Dermis microvascular lymphatic vessel endothelial cell (primary cell): ENCODE data around the gene CHCHD5. TPM values are rescaled to one million over a fixed set of nuclear protein-coding genes. Genes with fewer than 3 reads are reported as not detected.
"Not testable (repeated sequence)": the region's sequence is repeated elsewhere in the genome, so short reads cannot be mapped to it uniquely, and the experiment has no call there.

Experiments used
- DNase-seq, 2 donors: peaks; one replicate each; pipeline versions ENCODE4 v3.0.0 to v3.0.0-alpha.2; 2010; ENCODE audit warnings: low read depth in 2 of 2
- total RNA-seq: library from RNA; depleted of rRNA; stranded (reverse); fragments of >200 nt; gene quantifications from 2 replicates; pipeline ENCODE4 v1.2.1, GENCODE V29; 2014

The CHCHD5 gene, protein sequence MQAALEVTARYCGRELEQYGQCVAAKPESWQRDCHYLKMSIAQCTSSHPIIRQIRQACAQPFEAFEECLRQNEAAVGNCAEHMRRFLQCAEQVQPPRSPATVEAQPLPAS
- 5.2 and 7.2 TPM in 2 replicates for total RNA-seq

DNA sequence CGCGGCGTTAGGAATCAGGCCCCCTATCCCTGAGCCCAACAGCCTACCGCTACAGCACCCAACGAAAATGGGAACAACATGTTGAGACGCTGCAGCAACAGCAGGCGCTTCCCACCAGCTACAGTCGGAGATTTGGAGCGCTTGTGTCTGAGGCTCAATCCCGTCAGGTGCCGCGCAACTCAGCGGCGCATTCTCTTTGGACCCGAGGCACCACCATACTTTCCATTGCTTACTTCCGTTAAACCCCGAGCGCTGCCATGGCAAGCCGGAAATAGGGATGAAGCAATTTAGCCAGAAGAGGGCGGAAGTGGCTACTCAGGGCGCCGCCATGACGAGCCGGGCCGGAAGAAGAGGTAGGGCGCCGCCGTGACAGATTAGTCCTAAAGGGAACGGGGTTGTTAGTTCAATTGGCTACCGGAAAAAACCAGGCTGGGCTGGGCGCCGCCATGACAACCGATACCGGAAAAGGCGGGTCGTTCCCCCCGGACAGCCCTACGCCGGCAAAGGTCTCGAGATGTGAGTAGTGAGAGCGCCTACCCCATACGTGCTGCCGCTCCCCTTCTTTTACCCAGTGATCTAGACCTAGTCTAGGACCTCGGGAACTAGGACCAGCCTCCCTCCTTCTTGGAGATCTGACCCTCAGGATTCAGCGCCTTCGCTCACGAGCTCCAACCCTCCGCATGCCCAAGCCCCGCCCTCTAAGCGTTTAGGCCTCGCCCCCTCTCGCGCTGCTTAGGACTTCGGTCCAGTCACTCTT, at the start of gene CHCHD5:
CHCHD5 (plus strand) TSS at position 476 of the 757 bp plus-strand sequence; CDS start at position 515, 39 bp downstream.
- DNase-seq, result peak; percentile 94 to 96

DNA sequence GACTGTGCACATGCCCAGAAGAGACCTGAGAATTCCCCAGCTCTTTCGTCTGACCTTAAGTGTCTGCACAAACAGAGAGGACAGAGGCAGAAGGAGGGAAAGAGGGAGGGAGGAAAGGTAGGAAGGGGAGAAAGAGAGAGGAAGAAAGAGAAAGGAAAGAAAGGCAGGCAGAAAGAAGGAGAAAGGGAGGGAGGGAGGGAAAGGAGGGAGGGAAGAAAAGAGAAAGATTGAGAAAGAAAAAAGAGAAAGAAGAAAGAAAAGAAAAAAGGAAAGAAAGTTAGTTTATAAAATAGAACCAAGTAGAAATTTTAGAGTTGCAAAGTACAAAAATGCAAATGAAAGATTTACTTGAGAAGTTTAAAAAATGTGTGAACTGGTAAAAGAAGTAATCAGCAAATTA, 49.6 kb upstream of the CHCHD5 start:
- DNase-seq, result no peak

DNA sequence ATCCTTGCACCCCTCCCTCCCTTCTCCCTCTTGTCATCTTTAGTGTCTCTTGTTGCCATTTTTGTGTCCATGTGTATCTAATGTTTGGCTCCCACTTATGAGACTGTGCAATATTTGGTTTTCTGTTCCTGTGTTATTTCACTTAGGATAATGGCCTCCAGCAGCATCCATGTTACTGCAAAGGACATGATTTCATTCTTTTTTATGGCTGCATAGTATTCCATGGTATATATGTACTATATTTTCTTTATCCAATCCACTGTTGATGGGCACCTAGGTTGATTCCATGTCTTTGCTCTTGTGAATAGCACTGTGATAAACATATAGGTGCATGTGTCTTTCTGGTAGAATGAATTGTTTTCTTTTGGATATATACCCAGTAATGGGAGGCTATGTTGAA, 47.7 kb upstream of the CHCHD5 start:
- DNase-seq, result not testable (repeated sequence)

DNA sequence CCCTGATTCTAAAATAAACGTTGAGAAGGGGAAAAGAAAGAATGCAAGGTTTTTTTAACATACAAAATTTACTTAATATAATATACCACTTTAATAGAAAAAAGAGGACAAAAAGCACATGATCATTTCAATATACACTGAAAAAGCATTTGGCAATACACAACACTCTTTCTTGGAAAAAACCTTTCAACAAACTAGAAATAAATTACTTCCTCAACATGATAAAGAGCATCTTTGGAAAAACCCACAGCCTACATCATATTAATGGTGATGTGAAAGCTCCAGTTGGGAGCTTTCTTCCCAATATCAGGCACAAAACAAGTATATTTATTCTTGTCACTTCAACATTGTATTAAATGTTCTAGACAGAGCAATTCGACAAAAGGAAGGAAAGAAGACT, 45.1 kb upstream of the CHCHD5 start:
- no peak for DNase-seq

DNA sequence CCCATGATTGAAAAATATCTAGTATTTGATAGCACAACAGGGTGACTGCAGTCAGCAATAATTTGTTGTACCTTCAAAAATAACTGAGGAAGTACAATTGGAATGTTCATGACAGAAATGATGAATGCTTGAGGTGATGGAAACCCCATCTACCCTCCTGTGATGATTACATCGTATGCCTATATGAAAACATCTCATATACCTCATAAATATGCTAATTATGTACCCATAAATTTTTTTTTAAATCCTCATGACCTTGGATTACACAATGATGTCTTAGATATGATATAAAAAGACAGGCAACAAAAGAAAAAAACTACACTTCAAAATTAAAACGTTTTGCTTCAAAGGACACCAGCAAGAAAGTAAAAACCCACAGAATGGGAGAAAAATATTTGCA, 43.5 kb upstream of the CHCHD5 start:
- no peak for DNase-seq

DNA sequence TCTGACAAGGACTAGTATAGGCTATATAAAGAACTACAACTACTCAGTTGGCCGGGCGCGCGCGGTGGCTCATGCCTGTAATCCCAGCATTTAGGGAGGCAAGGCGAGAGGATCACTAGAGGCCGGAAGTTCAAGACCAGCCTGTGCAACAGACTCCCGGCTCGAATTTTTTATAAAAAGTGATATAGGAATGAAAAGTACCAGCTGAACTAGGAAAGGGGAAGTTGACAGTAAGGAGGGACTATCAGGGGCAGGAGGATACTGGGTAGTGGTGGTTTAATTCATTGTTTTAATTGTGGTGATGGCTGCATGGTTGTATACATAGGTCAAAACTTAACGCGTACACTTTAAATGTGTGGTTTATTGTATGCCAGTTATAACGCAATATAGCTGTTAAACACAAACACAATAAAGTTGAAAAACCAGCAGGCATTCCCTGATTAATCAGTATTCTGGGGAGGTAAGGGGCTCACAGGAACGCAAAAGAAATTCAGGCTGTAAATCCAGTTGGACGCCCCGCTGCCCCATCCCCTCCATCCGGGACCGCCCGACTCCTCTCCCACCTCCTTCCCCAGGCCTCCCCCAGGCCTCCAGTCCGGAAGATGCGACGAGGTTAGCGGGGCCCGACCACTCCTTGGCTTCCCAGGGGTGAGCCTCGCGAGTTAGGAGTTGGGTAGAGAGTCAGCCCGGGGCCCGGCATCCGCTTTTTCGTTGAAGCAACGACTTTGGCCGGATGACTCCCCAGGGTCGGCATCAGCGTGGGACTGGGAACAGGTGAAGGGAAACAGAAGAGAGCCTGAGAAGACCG, 42.9 kb upstream of the CHCHD5 start:
- peak in 1 of 2 donors; percentile 58 for DNase-seq

DNA sequence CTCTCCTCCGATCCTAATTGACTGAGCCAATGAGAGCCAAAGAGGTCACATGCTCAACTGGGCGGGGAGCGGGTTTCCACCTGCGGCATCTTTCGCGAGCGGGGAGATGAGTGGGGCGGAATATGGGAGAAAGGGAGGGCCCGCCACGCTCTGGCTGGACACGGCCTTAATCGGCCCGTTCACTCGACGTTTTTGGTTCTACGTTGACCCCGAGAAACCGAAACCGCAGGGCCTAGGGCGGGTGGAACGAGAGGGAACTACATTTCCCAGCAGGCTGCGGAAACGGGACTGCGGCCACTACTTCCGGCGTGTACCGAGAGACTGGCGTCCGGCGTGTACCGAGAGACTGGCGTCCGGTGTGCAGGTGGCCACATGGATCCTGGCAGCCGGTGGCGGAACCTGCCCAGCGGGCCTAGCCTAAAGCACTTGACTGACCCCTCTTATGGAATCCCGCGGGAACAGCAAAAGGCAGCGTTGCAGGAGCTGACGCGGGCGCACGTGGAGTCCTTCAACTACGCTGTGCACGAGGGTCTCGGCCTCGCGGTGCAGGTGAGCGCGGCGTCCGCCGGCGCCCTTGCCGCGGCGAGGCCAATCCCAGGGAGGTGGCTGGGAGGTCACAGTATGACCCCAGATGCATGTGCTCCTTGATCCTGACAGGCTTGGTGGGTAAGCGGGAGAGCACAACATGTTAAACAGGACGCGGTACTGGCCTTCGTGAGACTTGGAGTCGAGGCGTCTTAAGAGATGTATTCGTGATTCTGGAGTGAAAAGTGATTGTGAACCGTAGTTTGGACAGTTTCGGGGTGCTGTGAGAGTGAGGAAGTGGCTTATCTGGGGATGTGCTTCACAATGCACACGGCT, 42.1 kb upstream of the CHCHD5 start, which contains the start of gene POLR1B:
POLR1B (plus strand) TSS at position 343 of the 861 bp plus-strand sequence; CDS start at position 373, 30 bp downstream.
- peak; percentile 70 to 82 for DNase-seq

DNA sequence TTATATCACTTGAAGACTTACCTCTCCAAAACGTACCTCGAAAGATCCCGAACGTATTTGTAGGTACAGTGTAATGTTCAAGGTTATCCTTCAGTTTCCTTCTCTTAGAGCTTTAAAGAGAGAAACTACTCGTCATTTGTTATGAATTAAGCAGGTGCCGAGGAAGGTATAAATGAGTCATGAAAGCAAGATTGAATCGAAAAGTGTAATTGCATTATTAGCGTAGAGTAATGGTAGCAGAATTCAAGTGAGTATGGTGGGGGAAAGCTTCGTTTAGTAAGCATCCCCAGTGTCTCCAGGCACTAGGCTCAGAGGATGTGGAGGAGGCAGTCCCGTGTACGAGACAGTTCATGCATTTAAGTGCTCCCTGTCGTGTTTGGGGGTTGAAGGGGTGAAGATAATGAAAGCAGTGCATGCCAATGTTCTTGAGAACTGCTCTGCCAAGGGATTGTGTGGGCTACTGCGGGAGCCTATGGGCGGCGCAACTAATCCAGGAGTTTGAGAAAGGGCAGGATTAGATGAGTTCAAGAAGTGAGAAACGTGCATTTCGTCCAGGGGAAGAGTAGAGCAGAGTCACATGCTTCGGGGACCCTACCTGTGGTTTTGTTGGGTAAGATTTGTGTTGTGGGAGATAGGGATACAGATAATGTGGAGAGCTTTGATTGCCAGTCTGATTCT, 41.3 kb upstream of the CHCHD5 start:
- peak in 1 of 2 donors; percentile 15 for DNase-seq

DNA sequence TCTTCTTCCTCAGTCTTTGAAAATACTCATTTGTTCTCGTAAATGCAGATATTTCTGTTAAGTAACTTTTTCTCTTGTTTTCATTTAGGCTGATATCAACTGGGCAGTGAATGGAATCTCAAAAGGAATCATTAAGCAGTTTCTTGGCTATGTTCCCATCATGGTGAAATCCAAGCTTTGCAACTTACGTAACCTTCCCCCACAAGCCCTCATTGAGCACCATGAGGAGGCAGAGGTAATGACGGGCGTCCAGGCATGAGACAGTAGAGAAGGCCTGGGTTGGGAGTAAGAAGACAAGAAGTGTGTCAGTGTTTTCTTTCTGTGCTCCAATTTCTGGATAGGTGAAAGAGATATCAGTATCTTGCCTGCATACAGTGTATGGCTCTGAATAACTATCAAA, 37.1 kb upstream of the CHCHD5 start:
- DNase-seq, result no peak

DNA sequence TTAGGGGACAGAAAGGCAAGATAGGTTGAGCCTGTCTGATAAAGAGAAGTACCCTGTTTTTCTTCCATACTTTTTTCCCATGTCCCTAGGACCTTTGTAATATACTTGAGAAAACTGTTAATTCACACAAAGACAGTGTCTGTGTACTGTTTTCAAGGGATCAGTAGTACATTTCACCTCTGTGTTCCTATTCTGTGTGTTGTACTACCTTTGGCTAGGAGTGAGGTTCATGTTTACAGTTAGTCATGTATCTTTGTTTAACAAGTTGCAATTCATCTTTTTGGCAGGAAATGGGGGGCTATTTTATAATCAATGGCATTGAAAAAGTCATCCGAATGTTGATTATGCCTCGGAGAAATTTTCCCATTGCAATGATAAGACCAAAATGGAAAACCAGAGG, 35.4 kb upstream of the CHCHD5 start:
- DNase-seq, result no peak

DNA sequence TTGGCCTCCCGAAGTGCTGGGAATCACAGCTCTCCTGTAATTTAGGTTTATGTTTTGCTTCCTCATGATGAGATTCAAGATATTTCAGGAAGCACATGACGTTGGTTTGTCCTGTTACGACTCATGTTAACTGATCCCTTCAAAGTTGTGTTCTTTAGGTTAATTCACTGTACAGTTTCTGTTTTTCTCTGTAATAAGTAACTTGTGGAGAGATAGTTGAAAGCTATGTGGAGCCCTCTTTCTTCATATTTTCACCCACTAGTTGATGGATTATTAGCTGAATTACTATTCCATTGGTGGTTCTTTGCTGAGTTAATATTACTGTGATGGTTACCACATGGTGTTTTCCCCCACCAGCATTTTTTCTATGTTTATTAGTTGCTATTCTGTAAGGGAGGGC, 18.3 kb upstream of the CHCHD5 start:
- DNase-seq, result no peak

DNA sequence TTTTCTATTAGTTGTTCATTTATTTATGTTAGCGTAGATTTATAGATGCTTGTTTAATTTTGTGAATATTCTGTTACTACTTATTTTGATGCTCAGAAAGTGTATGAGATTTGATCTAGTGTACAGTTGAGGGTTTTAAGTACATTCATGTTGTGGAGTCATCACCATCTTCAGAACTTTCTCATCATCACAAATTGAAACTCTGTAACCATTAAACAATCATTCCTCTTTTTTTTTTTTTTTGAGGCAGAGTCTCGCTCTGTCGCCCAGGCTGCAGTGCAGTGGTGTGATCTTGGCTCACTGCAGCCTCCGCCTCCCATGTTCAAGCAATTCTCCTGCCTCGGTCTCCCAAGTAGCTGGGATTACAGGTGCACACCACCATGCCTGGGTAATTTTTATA, 17.9 kb upstream of the CHCHD5 start:
- DNase-seq, result not testable (repeated sequence)

DNA sequence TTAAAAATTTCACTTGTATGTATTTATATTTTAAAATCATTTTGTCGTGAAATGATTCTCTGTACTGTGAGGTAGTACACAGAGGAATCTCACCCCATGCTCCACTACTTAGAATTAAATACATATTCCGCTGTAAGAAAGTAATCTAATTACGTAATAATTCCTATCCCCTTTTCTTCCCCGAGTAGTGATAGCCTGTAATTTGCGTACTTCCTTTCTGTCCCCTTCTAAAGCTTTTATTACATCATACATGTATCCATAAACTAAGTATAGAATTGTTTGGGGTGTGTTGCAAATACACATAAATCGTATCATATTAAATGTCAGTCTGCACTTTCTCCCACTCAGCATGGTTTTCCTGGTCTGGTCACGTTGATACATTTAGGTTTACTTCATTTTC, 12.4 kb upstream of the CHCHD5 start:
- DNase-seq, result no peak

DNA sequence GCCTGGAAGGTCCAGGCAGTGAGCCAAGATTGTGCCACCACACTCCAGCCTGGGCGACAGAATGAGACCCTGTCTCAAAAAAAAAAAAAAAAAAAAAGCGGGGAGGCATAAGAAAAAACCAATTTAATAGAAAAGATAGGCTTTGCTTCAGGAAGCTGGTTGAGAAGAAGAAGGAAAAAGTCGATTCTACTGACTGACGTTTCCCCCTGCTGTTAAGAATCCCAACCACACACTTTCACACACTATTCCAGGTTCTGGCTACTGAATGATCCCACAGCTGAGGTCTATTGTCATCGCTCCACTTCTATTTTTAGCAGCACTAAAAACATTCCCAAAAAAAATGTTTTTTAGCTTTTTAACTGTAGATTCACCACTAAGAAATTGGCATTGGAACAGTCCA, 6.7 kb upstream of the CHCHD5 start:
- peak in 1 of 2 donors; percentile 7 for DNase-seq

DNA sequence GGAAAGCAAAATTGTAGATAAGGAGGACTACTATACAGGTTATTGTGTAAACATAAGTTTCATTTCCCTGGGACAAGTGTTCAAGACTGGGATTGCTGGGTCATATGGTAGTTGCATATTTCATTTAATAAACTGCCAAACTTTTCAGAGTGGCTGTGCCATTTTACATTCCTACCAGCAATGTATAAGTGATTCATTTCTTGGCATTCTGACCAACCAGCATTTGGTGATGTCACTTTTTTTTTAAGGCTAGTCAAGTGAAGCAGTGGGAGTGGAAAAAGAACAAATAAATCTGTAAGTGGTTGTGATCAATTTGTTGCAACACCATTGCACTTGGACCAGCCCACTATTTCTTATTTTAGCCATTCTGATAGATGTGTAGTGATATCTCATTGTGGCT, 5.2 kb upstream of the CHCHD5 start:
- peak in 1 of 2 donors; percentile 67 for DNase-seq

DNA sequence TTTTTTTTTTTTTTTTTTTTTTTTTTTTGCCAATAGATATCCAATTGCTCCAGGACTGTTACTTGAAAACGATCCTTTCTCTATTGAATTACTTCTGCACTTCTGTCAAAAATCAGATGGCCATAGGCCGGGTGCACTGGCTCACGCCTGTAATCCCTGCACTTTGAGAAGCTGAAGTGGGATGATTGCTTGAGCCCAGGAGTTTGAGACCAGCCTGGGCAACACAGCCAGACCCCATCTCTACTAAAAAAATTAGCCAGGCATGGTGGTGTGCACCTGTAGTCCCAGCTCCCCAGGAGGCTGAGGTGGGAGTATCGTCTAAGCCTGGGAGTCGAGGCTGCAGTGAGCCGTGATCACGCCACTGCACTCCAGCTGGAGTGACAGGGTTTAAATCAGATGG, 4.3 kb upstream of the CHCHD5 start:
- no peak for DNase-seq

DNA sequence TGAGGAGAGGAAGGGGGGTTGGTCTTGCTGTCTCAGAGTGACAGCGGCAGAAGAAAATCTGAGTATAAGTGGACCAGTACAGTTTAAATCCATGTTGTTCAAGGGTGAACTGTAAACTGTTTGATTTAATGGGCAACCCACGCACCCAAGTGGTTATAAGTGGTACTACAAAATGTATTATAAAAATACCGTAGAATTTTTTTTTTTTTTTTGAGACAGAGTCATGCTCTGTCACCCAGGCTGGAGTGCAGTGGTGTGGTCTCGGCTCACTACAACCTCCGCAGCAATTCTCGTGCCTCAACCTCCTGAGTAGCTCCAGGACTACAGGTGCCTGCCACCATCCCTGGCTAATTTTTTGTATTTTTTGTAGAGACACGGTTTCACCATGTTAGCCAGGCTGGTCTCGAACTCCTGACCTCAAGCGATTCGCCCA, 2.1 kb upstream of the CHCHD5 start:
- peak in 1 of 2 donors; percentile 70 for DNase-seq

DNA sequence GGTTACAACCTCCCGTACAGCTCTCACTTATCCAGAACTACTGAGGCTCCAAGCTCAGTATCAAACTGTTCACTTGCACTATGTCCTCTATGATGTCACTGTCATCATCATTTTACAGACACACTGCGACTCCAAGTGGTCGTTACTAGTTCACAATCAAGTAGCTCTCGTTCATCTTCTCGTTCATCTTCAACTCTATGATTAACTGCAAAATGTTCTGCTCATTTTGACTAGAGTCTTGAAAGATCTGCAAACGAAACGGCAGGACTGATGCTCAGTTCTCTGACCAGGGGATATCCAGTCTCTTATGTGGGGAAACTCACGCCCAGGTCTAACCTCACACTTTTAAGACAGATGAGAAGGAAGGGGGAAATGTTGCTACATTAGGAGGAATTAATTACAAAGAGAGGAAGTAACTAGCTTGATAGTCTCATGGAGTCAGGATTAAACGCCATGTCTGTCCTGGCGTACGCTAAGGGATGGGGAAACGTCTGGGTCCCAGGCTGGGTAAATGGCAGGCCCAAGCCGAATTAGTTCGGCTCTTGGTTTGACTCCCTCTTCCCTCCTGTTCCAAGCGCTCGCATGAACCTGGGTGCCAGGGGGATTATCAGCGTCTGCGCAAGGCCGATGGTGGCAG, 794 bp upstream of the CHCHD5 start:
- DNase-seq, result peak in 1 of 2 donors; percentile 19

DNA sequence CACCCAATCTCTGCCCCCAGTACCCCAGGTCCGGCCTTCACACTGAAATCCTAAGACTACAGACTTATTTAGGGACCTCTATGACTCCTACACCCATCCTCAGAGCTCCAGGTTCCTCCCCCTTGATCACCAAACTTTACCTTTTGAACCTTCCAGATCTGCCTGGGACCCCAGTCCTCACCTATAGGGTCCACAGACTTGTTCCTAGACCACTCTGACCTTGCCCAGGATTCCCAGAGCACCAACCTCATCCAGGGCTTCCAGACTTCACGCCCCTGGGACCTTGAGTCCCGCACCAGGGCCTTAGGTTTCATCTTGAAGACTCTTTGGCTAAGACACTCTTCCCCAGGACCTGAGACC, 462 bp downstream of the CHCHD5 start:
- no peak for DNase-seq

DNA sequence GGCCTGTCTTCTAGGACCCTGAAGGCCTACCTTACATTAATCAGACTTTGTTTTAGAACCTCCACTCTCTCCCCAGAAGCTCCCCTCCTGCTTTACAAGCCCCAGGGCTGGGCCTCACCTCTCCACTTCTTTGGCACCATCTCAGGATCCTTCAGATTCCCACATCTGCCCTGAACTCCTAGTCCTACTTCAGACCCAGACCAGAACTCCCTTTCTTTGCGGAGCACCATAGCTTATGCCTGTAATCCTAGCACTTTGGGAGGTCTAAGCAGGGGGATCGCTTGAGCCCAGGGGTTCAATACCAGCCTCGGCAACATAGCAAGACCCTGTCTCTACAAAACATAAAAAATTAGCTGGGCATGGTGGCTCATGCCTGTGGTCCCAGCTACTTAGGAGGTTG, 991 bp downstream of the CHCHD5 start:
- no peak for DNase-seq
